C4-2B (cell line): ENCODE data around the gene PDGFC.

Experiments used
- H3K27ac ChIP-seq: fragments of 450-650 bp; 2 replicates; pipeline ENCODE4 v1.5.1; 2017
- ZFX ChIP-seq: fragments of 450-650 bp; IDR thresholded peaks from 2 replicates; pipeline ENCODE4 v1.6.1; 2017
- TF ChIP-seq, protein P1 (sequence below): fragments of 450-650 bp; conservative IDR thresholded peaks from 2 replicates; pipeline ENCODE4 v1.5.1; 2017; ENCODE audit warnings: mild to moderate bottlenecking

The PDGFC gene, protein sequence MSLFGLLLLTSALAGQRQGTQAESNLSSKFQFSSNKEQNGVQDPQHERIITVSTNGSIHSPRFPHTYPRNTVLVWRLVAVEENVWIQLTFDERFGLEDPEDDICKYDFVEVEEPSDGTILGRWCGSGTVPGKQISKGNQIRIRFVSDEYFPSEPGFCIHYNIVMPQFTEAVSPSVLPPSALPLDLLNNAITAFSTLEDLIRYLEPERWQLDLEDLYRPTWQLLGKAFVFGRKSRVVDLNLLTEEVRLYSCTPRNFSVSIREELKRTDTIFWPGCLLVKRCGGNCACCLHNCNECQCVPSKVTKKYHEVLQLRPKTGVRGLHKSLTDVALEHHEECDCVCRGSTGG

DNA sequence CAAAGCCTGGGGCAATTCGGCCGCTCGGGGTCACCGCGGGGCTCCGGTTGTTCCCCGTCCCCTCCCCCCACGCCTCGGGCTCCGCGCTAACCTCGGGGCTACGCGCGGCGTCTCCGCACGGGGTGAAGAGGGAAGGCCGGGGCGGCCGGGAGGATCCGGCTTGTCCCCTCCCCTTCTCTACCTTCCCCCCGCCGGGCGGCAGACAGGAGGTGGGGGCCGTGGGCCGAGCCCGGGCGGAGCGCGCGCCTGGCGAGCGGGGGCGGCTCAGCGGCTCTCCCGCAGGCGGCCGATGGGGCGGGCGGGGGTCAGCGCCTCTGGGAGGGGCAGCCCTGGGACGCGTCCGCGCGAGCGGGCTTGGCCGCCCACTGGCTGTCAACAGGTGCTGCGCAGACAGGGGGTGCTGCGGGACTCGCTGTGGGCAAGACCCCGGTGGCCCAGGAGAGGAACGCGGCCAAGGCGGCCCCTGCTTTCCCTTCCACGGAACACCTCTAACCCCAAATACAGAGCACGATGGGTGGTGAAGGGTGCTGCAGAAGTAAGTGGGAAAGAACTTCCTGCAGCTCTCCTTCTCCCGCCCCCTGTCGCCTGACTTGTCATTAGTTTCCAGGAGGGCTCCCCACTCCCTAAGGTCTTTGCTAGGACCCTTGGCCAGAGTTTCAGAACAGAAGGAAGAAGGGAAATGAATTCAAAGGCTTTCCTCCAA lies at the start of gene PDGFC:
Gene PDGFC (minus strand): TSS at position 124 of the 703 bp plus-strand sequence. CDS start 896 bp downstream, outside the sequence.
- TF ChIP-seq, protein P1, sequence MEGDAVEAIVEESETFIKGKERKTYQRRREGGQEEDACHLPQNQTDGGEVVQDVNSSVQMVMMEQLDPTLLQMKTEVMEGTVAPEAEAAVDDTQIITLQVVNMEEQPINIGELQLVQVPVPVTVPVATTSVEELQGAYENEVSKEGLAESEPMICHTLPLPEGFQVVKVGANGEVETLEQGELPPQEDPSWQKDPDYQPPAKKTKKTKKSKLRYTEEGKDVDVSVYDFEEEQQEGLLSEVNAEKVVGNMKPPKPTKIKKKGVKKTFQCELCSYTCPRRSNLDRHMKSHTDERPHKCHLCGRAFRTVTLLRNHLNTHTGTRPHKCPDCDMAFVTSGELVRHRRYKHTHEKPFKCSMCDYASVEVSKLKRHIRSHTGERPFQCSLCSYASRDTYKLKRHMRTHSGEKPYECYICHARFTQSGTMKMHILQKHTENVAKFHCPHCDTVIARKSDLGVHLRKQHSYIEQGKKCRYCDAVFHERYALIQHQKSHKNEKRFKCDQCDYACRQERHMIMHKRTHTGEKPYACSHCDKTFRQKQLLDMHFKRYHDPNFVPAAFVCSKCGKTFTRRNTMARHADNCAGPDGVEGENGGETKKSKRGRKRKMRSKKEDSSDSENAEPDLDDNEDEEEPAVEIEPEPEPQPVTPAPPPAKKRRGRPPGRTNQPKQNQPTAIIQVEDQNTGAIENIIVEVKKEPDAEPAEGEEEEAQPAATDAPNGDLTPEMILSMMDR, result peak; percentile 11; the same call in 1 of the 2 replicates
- TF ChIP-seq ZFX, result no peak
- H3K27ac ChIP-seq, result no peak within 1 kb of the TSS

DNA sequence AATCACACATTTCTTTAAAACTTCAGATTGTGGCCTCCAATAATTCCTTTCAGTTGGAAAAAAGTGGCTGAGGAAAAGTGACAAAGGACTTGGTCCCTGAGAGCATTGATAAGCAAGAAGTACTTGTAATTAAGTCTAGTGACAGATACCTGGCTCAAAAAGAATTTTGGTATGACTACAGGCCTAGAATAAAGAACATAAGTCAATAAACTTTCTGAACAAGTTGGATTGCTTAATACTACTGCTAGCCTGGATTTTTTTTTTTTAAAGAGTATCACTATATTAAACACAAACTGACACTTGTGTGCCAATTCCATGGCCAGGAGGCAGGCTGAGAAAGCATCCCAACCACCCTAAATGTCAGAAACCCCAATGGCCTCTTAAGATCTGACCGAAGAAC lies 49.3 kb upstream of the PDGFC start:
- H3K27ac ChIP-seq, result no peak overlapping the region
- TF ChIP-seq ZFX, result no peak
- TF ChIP-seq, protein P1, result no peak

DNA sequence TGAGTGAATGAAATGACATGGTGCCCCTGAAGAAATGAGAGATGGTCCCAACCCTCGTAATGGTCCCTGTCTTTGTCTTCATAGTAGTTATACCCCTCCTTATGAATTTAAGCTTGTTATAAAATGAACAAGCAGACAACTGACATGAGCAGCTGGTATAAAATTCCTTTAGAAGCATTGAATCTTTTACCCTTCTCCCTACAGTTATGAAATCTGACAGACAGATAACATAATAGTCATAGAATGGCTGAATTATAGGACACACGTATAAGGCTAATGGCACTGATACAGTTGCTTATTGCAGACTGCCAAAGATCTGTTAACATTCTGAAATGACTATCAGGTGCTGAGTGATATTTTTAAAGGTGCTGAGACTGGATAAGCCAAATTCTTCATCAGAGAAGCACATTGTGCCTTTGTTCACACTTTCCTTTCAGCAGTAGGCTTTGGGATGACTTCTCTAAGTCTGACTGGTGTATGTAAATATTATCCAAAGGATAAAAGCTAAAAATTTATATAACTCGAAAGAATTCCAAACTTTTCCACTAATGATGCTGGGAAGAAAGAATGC lies 47.4 kb upstream of the PDGFC start:
- no peak overlapping the region for H3K27ac ChIP-seq
- TF ChIP-seq ZFX, result no peak
- TF ChIP-seq, protein P1, result no peak

DNA sequence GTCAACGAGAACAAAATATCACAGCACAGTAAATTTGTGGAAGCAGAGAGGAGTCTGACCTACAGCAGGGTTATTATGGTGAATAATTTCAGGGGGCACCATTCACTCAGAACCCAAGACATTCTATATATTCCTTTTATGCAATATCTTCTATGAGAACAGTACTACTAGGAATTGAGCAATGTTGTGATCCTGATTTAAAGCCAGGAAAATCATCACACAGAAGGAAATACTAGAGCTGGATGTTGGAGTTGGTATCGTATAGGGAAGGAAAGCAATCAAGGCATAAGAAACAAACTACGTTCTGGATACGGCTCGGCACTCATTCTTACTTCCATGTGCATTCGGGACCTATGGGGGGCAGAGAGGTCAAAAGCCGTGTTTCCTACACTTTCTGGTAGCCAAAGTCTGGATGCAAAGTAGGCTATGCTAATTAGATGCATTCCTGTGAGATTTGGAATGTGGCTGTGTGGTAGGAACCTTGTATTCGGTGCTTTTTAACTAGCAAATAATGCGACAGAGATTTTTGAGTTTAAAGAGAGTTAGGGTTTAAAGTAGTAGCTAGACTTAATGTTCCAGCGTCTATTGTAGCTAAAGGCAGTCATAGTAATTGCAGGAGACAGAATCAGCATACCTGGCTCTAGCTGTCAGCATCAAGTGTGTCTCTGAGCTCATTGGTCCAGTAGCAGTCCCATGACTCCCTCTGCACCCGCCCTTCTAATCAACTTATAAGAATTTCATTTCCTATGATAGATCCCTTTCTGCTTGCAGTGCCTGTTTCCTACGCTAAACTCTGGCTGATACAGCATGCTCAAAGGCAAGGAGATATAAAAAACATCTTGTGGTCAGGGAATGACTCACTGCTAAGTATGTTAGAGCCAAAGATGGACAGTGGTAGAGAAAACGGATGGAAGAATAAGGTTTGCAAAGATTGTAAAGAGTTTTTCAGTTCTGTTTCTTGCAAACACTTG lies 43.3 kb upstream of the PDGFC start:
- TF ChIP-seq, protein P1, result no peak
- TF ChIP-seq ZFX, result no peak
- no peak overlapping the region for H3K27ac ChIP-seq

DNA sequence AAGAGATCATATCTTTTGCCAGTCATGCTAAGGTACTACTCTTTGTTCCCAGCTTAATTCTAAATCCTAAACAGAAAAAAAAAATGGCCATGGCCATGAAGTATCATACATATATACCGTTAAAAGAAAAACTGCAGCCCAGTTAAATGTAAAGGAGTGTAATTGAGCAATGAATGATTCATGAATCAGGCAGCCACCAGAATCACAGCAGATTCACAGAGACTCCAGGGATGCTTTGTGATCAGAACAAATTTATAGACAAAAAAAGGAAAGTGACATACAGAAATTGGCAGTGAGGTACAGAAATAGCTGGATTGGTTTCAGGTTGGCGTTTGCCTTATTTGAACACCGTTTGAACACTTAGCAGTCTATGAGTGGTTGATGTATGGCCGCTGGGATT lies 42.1 kb upstream of the PDGFC start:
- no peak for TF ChIP-seq ZFX
- TF ChIP-seq, protein P1, result no peak
- H3K27ac ChIP-seq, result no peak overlapping the region

DNA sequence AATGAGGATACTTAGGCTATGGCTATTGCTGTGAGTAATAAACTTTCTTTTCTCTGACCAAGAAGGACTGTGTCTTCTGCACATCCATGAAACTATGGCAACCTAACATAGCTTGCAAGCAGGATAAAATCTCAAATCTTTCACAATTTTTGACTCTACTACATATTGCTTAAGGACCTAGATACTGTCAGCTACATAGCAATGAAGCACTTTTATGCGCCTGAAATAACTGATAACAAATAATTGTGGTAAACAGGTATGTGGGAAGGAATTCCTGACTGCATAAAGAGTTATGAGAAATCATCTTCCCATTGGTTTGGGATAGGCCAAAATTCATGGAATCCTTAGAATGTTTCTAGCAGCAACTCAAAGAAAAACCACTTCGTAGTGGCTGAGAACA lies 41.2 kb upstream of the PDGFC start:
- TF ChIP-seq, protein P1, result no peak
- no peak for TF ChIP-seq ZFX
- no peak overlapping the region for H3K27ac ChIP-seq
